COLO829 (cell line): ENCODE data around the gene ACVR1B.
A peak's percentile ranks its signal among the peaks of the same experiment; 100 is the strongest.
"Not testable (repeated sequence)": the region's sequence is repeated elsewhere in the genome, so short reads cannot be mapped to it uniquely, and the experiment has no call there.

Experiments used
- DNase-seq: peaks from one replicate; pipeline ENCODE4 v3.0.0; 2012; ENCODE audit warnings: low spot score

The ACVR1B gene

DNA sequence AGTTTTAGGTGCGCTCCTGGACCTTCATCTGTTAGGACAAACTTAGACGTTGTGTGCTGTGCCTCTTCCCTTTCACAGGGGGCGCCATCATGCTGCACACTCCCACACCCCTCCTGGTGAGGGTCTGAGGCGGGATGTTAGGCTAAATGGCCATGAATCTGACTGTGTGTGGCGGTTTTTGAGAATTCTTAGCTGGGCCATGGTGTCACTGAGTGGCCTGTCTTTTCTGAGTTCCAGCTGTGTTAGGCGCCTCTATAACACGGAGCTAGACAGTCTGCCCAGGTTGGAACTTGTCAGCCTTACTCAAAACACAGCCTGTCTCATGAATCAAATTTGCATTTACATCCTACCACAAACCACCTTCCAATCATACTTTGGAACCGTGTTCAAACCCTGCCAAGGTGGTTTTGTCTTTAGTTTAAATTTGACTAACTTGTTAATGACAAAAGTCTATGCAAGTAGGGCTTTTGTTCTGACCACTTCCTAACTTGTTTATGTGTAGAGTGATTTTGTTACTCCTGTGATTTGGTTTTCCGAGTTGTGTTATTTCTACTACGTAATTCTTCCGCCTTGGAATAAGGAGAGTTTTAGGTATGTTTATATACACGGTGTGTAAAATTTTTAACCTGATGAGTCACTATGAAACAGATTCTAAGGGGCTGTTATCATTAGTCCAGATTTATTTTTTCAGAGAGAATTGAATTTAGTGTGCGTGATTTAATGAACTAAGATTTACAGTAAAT is 19.6 kb downstream of the ACVR1B start:
- DNase-seq = peak; percentile 10

DNA sequence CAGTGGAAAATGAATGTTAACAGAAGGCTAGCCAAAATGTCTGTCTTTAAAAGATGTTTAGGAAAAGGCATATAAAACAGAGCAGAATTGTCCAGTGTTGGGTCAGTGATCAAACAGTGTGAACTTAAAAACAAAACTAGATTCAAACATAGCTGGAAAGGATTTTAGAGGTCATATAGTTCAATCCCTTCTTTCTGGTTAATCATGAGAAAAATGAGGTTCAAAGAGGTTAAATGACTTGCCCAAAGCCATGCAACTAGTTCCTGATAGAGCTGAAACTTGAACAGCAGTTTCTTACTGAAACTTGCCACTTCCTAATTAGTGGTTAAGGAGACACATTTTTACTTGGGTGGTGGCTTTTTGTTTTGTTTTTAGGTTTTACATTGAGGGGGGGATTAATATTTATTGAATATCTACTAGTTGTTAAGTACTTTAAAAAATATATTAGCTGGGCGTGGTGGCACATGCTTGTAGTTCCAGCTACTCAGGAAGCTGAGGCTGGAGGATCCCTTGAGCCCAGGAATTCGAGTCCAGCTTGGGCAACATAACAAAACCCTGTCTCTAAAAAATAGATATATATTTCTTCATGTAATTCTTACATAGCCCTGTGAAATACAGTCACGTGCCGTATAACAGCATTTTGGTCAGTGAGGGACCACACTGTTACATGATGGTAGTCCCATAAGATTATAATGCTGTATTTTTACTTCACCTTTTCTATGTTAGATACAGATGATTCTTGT is 20.4 kb downstream of the ACVR1B start:
- DNase-seq = no peak

DNA sequence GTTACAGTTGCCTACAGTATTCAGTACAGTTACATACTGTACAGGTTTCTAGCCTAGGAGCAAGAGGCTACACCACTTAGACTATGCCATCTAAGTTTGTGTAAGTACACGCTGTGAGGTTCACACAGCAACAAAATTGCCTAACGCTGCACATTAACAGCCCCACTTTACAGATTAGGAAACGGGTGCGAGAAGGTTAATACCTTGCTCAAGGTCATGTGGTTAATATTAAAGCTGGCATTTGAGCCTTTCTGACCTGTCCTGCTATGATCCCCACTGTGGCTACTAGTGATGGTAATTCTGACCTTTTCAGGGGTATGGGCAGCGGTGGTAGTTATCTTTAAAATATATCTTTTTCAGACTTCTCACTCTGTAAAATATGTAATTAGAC is 20.9 kb downstream of the ACVR1B start:
- no peak for DNase-seq

DNA sequence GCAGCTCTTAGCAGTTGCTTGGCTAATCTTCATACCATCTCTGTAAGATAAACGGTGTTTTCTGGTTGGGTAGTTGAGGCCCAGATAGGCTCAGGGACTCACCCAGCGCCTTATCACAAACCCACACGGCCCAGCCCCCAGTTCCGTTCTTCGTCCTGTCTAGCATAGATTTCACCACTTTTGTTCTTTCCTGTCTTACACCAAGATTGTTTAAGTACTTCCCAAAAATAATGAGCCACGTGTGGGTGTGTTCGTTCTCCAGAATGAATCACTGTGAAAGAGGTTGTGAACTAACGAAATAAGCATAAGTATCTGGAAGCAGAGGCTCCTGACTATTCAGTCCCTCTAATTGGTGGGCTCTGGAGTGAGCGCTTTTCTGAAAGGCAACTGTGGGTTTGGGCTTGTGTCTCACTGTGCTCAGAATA is 21.4 kb downstream of the ACVR1B start:
- DNase-seq = no peak

DNA sequence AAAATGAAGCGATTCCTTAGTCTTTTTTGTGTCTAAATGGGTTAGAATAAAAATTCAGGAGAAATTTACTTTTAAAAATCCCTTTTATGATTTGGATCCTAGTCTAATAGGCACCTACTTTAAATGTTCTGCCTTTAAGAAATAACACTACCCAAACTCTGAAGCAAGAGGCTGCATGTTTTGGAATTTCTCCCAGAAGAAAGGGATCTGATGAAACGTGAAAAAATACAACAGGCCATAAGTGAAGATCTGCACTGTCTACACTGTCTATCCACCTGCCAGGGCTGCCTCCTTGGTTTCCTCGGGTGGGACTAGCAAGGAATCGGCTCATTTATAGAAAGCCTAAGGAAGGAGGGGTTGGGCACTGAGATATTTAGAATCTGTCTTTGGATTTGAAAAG is 22.1 kb downstream of the ACVR1B start:
- no peak for DNase-seq

DNA sequence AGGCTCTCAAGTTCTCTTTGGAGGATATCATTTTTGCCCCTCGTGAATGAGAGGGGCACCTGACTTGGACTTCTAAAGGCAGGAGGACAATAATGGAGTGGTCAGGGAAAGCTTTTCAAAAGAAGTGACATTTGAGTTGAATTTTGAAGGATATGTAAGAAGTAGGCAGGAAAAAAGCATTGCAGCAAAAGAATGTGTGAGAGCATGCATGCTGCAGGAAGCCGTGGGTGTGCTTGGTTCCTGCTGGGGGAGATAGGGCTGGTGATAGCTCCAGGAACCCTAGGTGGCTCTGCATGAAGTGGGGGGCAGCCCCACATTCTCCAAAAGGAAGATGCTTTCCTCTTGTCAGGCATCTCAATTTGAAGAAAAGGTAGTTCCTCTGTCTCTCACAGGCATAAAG is 23.1 kb downstream of the ACVR1B start:
- DNase-seq = no peak

DNA sequence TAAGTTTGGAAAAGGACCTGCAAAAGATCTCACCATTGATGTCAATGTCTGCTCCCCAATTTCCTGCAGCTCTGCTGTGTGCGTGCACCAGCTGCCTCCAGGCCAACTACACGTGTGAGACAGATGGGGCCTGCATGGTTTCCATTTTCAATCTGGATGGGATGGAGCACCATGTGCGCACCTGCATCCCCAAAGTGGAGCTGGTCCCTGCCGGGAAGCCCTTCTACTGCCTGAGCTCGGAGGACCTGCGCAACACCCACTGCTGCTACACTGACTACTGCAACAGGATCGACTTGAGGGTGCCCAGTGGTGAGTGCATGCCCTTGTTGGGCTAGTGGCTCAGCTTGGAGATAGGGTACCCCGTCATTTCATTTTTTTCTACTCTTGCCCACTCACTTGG is 23.7 kb downstream of the ACVR1B start:
- no peak for DNase-seq

DNA sequence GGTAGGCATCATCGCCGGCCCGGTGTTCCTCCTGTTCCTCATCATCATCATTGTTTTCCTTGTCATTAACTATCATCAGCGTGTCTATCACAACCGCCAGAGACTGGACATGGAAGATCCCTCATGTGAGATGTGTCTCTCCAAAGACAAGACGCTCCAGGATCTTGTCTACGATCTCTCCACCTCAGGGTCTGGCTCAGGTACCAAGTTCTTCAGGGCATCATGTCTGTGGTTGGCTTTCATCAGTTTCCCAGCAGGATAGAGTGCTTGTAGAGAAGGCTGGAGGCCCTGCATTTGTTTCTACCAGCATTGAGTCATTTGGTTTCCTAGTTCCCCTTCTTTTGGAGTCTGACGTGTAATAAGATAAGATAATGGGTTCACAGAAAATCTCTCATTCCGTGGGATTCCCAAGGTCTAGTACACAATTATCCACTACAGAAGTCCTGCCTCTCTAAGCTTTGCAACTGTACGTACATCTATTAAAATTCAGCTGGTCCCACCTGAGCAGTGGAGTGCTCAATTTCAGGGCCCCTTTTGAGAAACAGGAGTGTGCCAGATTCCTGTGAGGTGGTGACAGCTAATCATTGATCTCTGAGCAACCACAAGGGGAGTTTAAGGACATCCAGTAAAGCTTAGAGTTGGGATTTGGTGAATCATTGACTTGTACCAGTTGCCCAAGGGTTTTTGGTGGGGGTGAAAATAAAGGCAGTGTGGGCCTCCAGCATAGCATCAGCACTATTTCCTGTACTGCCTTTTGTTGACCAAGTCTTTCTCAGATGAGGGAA is 25.1 kb downstream of the ACVR1B start:
- DNase-seq = no peak

DNA sequence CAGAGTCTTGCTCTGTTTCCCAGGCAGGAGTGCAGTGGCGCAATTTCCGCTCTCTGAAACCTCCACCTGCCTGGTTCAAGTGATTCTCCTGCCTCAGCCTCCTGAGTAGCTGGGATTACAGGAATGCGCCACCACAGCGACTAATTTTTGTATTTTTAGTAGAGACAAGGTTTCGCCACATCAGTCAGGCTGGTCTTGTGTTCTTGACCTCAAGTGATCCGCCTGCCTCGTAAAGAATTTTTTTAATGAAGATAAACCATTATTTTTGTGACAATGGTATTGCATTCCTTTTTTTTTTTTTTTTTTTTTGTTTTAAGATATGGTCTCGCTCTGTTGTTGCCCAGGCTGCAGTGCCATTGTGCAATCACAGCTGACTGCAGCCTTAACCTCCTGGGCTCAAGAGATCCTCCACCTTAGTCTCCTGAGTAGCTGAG is 25.8 kb downstream of the ACVR1B start:
- DNase-seq = no peak

DNA sequence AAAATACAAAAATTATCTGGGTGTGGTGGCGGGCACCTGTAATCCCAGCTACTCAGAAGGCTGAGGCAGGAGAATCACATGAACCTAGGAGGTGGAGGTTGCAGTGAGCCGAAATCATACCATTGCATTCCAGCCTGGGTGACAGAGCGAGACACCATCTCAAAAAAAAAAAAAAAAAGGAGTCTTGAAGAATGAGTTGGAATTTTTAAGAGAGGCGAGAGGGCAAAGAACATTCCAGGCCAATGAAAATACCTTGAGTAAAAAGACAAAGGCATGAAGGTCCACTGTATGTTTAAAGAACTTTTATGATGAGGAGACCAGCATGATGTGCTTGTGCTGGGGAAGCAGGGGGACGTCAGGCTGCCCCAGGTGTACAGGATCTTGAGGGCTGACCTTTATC is 27.8 kb downstream of the ACVR1B start:
- DNase-seq = not testable (repeated sequence)

DNA sequence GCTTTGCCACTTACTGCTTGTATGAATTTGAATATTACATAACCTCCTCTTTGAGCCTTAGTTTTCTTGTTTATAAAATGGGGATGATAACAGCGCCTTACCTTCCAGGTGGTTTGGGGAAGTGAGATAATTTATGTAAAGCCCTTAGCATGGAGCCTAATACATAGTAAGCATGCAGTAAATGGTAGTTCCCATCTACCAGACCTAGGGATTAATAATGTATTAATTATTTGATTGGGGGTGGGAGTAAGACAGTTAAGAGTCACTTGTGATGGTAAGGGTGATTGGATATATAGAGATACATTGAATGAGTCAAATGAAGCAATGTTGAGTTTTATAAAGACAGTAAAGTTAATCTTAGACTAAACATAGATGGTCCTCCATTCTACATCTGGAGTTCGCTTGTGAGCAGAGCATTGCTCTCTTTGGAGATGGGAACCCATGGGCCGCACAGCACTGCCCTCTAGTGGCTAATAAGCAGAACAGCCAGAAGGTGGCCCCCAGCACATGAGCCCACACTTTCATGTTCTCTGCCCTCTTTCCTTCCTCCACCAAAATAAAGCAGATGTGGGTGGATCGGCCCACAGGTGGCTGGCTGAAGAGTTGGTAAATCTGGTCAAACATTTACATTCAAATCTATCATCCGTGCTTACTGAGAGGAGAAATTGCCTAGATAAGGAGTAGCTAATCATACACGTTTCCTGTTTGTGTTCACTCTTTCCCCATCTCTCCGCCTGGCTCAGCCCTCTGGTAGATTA is 28.7 kb downstream of the ACVR1B start:
- peak; percentile 94 for DNase-seq

DNA sequence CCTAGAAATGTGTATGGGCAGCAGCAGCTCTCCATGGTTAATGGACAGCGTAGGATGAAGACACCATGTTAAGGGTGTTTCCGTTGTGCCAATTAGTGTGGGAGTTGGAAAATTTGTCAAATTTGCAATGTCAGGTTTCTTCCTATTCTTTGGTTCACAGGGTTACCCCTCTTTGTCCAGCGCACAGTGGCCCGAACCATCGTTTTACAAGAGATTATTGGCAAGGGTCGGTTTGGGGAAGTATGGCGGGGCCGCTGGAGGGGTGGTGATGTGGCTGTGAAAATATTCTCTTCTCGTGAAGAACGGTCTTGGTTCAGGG is 29.3 kb downstream of the ACVR1B start:
- no peak for DNase-seq

DNA sequence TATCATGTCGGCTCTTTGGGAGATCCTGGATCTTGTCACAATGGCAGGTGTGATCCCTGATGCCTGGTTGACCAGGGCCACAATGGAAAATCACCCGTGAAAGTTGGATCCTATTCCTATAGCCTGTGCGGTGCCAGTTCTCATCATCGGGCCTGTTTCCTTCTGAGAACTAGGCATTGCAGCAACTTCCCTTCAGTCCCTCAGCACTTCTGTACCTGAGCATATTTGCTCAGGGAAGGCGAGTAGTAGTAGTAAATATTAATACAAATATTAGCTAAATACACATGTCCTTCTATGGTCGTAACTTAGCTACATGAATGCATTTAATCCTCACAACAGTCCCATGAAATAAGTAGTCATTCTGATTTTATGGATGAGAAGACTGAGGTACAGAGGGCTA is 33.2 kb downstream of the ACVR1B start:
- DNase-seq = no peak

DNA sequence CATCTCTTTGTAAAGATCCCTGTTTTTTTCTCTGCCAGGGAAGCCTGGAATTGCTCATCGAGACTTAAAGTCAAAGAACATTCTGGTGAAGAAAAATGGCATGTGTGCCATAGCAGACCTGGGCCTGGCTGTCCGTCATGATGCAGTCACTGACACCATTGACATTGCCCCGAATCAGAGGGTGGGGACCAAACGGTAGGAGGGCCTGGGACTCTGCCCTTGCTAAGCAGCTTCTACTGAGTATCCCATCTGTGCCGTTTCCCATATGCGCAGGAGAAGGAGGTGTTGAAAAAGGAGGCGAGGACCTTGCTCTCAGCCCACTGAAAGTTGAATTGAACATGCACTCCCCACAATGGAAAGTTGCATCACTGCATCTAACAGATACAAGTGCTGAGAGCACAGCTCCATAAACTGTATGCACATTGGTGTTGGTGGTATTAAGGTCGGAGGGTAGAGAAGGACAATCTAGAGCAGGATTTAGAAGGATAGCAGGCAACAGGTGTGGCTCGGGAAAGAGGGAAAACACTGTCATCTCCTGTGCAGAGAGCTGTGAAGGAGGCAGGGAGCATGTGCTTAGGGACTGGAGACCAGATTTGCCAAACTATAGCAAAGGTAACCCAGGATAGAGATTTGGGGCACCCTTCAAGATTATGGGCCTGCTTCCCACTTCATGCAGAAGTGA is 33.8 kb downstream of the ACVR1B start:
- DNase-seq = no peak

DNA sequence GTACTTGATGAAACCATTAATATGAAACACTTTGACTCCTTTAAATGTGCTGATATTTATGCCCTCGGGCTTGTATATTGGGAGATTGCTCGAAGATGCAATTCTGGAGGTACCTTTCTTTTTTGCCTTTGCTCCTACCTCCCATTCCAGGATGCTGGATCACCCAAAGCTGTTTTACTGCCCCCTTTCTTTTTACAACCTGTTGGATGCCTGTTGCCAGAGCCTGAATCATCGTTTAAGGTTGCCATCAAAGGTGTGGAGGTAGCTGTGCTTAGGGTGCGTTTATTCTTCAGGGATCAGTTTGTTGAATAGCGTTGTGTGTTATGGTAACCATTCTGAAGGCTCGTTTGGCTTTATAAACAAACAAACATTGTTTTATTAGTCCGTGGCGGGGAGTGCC is 35.3 kb downstream of the ACVR1B start:
- no peak for DNase-seq

DNA sequence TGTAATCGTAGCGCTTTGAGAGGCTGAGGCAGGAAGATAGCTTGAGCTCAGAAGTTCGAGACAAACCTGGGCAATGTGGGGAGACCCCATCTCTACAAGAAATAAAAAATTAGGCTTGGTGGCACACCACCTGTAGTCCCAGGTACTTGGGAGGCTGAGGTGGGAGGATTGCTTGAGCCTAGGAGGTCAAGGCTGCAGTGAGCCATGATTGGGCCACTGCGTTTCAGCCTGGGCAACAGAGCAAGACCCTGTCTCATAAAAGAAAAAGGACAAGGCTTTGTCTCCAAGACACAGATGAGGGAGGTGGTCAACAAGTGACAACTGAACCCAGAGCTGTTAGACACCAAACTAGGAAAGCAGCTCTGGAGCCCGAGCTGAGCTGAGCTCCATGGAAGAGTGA is 40.7 kb downstream of the ACVR1B start:
- DNase-seq = no peak

DNA sequence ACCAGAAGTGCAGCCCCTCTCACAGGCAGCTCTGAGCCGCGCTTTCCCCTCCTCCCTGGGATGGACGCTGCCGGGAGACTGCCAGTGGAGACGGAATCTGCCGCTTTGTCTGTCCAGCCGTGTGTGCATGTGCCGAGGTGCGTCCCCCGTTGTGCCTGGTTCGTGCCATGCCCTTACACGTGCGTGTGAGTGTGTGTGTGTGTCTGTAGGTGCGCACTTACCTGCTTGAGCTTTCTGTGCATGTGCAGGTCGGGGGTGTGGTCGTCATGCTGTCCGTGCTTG is 43.0 kb downstream of the ACVR1B start:
- no peak for DNase-seq

DNA sequence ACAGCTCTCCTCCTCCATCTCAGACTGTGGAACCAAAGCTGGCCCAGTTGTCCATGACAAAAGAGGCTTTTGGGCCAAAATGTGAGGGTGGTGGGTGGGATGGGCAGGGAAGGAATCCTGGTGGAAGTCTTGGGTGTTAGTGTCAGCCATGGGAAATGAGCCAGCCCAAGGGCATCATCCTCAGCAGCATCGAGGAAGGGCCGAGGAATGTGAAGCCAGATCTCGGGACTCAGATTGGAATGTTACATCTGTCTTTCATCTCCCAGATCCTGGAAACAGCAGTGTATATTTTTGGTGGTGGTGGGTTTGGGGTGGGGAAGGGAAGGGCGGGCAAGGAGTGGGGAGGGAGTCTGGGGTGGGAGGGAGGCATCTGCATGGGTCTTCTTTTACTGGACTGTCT is 43.5 kb downstream of the ACVR1B start:
- DNase-seq = no peak

DNA sequence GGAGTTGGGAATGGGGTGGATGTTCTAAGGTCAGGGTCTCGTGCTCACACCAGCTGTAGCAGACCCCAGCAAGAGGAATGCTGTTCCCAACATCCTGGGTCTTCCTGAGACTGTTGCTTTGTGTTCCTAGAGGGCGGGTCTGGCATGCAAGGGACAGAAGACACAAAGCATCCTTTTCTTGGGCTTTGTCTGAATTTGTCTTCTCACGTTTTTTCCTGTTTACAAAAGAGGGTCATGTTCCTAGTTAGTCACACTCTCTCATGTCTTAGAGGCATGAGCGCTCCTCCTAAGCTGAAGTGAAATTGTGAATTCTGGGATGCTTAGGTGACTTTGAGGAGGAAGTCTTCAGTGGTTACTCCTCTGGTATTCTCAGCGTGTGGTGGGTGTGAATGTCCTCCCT is 45.6 kb downstream of the ACVR1B start:
- DNase-seq = no peak

DNA sequence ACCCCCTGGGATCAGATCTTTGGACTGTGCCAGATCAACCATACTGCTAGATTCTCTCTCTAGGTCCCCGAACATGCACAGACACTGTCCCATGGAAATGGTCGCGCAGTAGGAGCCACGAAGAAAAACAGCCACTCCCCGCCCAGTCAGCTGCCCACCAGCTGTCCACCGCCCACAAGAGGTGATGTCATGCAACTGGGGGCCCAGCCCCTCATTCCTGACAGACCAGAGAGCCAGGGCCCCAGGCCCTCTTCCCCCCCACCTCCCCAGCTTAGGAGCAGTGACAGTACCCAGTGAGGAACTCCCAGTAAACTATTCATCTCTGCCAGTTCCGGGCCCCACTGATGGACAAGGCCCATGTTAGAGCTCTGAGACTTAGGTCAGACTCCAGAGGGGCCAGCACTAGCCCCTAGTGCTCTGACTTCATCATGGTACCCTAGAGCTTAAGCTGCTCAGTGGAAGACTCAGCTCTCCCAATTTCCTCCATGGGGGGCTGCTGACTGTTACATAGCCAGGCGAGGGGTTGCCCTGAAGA is 51.6 kb downstream of the ACVR1B start:
- DNase-seq = no peak

DNA sequence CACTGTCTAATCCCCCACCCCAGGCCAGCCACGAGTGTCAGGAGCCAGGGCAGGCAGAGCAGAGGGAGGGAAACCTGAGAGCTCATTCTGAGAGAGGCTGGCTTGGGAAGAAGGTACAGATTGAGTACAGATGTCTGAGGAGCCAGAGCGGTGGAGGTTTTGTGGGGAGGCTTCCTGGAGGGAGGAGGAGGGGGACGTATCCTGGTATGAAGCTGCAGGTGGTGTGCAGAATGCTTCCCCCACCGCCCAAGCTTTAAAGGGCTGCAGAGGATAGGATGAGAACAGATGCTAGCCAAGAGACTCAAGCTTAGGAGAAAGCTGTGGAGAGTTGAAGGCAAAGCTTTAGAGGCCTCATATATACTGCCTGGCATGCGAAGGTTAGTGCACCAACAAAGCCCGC is 52.1 kb downstream of the ACVR1B start:
- no peak for DNase-seq
